ENCODE results near the gene POU2F1.
"Not testable (repeated sequence)": the region's sequence is repeated elsewhere in the genome, so short reads cannot be mapped to it uniquely, and the experiment has no call there.

The POU2F1 gene

DNA sequence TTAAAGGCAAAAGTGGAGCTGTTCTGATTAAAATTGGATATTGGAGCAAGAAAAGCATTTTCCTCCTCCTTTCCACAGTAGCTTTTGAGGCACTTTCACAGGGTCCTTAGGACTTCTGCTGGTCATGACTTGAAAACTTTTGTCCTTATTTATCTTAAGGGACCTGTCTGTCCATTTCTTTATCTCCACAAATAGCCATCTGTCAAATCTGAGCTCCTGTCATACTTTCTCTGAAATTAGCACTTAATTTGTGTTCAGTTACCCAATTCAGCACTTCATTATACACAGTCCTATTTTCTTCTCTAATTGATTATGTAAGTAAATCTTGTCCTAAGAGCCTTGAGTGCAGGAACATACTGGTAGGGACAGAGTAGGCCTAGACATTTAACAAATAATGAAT lies 9.8 kb downstream of the POU2F1 start:
- Histone ChIP-seq H3K9me3 (ENCODE audit: control insufficient read depth in 1 of 2, low read length in 2 of 2) (no peaks in the 10 kb centered on the region), H3K27ac (ENCODE audit: low read depth, low read length) (no peak overlapping the region), H3K4me3 (ENCODE audit: low read depth in 1 of 2, low read length in 2 of 2) (no peak overlapping the region), H3K9ac (ENCODE audit: low read depth in 1 of 2, low read length in 2 of 2) (no peak overlapping the region), H3K36me3 (ENCODE audit: control insufficient read depth in 1 of 2, insufficient read depth in 2 of 2, low read length in 2 of 2) (no peaks in the 10 kb centered on the region), H3K4me1 (ENCODE audit: control insufficient read depth in 1 of 2, insufficient read depth in 2 of 2, low read length in 2 of 2) (peaks cover 6 to 33% of the 10 kb centered on the region in 2 donors), H3K27me3 (ENCODE audit: control insufficient read depth in 1 of 2, insufficient read depth in 2 of 2, low read length in 2 of 2) (no peaks in the 10 kb centered on the region)

- H3K9ac ChIP-seq (ENCODE audit: low read depth in 1 of 2, low read length in 2 of 2) = no peak overlapping the region
- no peak overlapping the region for H3K4me3 ChIP-seq (ENCODE audit: low read depth in 1 of 2, low read length in 2 of 2)
- peaks cover 6 to 24% of the 10 kb centered on the region in 2 donors for H3K4me1 ChIP-seq (ENCODE audit: control insufficient read depth in 1 of 2, insufficient read depth in 2 of 2, low read length in 2 of 2)
- no peaks in the 10 kb centered on the region for H3K27me3 ChIP-seq (ENCODE audit: control insufficient read depth in 1 of 2, insufficient read depth in 2 of 2, low read length in 2 of 2)
- H3K9me3 ChIP-seq (ENCODE audit: control insufficient read depth in 1 of 2, low read length in 2 of 2) = no peaks in the 10 kb centered on the region
- no peak overlapping the region for H3K27ac ChIP-seq (ENCODE audit: low read depth, low read length)
- H3K36me3 ChIP-seq (ENCODE audit: control insufficient read depth in 1 of 2, insufficient read depth in 2 of 2, low read length in 2 of 2) = no peaks in the 10 kb centered on the region
Measured at GRCh38 chr1:167231873-167232450, 11.3 kb downstream of the POU2F1 start.

- no peaks in the 10 kb centered on the region for H3K36me3 ChIP-seq (ENCODE audit: control insufficient read depth in 1 of 2, insufficient read depth in 2 of 2, low read length in 2 of 2)
- H3K27ac ChIP-seq (ENCODE audit: low read depth, low read length) = no peak overlapping the region
- H3K4me3 ChIP-seq (ENCODE audit: low read depth in 1 of 2, low read length in 2 of 2) = no peak overlapping the region
- H3K9ac ChIP-seq (ENCODE audit: low read depth in 1 of 2, low read length in 2 of 2) = no peak overlapping the region
- H3K9me3 ChIP-seq (ENCODE audit: control insufficient read depth in 1 of 2, low read length in 2 of 2) = no peaks in the 10 kb centered on the region
- H3K27me3 ChIP-seq (ENCODE audit: control insufficient read depth in 1 of 2, insufficient read depth in 2 of 2, low read length in 2 of 2) = no peaks in the 10 kb centered on the region
- peaks cover 6 to 23% of the 10 kb centered on the region in 2 donors for H3K4me1 ChIP-seq (ENCODE audit: control insufficient read depth in 1 of 2, insufficient read depth in 2 of 2, low read length in 2 of 2)
Measured at GRCh38 chr1:167232801-167233200, 12.1 kb downstream of the POU2F1 start.

DNA sequence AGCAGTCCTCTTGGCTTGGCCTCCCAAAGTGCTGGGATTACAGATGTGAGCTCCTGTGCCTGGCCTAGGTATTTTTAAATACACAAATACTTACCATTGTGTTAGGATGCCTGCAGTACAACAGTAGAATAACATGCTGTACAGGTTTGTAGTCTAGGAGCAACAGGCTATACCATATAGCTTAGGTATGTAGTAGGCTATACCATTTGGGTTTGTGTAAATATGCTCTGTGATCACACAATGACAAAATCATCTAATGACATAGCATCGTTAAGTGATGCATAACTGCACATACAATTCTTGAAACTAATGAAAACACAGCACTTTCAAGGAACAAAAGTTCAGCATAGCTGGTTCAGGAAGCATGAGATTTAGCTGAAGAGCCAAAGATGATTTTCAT lies 12.7 kb downstream of the POU2F1 start:
- H3K9ac ChIP-seq (ENCODE audit: low read depth in 1 of 2, low read length in 2 of 2) = no peak overlapping the region
- no peak overlapping the region for H3K27ac ChIP-seq (ENCODE audit: low read depth, low read length)
- H3K9me3 ChIP-seq (ENCODE audit: control insufficient read depth in 1 of 2, low read length in 2 of 2) = no peaks in the 10 kb centered on the region
- H3K36me3 ChIP-seq (ENCODE audit: control insufficient read depth in 1 of 2, insufficient read depth in 2 of 2, low read length in 2 of 2) = no peaks in the 10 kb centered on the region
- no peaks in the 10 kb centered on the region for H3K27me3 ChIP-seq (ENCODE audit: control insufficient read depth in 1 of 2, insufficient read depth in 2 of 2, low read length in 2 of 2)
- H3K4me3 ChIP-seq (ENCODE audit: low read depth in 1 of 2, low read length in 2 of 2) = no peak overlapping the region
- H3K4me1 ChIP-seq (ENCODE audit: control insufficient read depth in 1 of 2, insufficient read depth in 2 of 2, low read length in 2 of 2) = peaks cover 6 to 18% of the 10 kb centered on the region in 2 donors

- no peak overlapping the region for H3K9ac ChIP-seq (ENCODE audit: low read depth in 1 of 2, low read length in 2 of 2)
Measured at GRCh38 chr1:167237000-167237399, 16.3 kb downstream of the POU2F1 start.

GRCh38 chr1:167238713-167239112 lies 18.0 kb downstream of the POU2F1 start:
- Histone ChIP-seq H3K27ac (ENCODE audit: low read depth, low read length) (no peak overlapping the region), H3K9ac (ENCODE audit: low read depth in 1 of 2, low read length in 2 of 2) (no peak overlapping the region), H3K36me3 (ENCODE audit: control insufficient read depth in 1 of 2, insufficient read depth in 2 of 2, low read length in 2 of 2) (no peaks in the 10 kb centered on the region), H3K27me3 (ENCODE audit: control insufficient read depth in 1 of 2, insufficient read depth in 2 of 2, low read length in 2 of 2) (no peaks in the 10 kb centered on the region), H3K4me1 (ENCODE audit: control insufficient read depth in 1 of 2, insufficient read depth in 2 of 2, low read length in 2 of 2) (no peaks in the 10 kb centered on the region), H3K9me3 (ENCODE audit: control insufficient read depth in 1 of 2, low read length in 2 of 2) (no peaks in the 10 kb centered on the region), H3K4me3 (ENCODE audit: low read depth in 1 of 2, low read length in 2 of 2) (no peak overlapping the region)

More at GRCh38 chr1:167237000-167237399, 16.3 kb downstream of the POU2F1 start:
- Histone ChIP-seq H3K4me1 (ENCODE audit: control insufficient read depth in 1 of 2, insufficient read depth in 2 of 2, low read length in 2 of 2) (no peaks in the 10 kb centered on the region), H3K27me3 (ENCODE audit: control insufficient read depth in 1 of 2, insufficient read depth in 2 of 2, low read length in 2 of 2) (no peaks in the 10 kb centered on the region), H3K4me3 (ENCODE audit: low read depth in 1 of 2, low read length in 2 of 2) (no peak overlapping the region), H3K27ac (ENCODE audit: low read depth, low read length) (no peak overlapping the region), H3K9me3 (ENCODE audit: control insufficient read depth in 1 of 2, low read length in 2 of 2) (no peaks in the 10 kb centered on the region), H3K36me3 (ENCODE audit: control insufficient read depth in 1 of 2, insufficient read depth in 2 of 2, low read length in 2 of 2) (no peaks in the 10 kb centered on the region)

- Histone ChIP-seq H3K36me3 (ENCODE audit: control insufficient read depth in 1 of 2, insufficient read depth in 2 of 2, low read length in 2 of 2) (no peaks in the 10 kb centered on the region), H3K4me1 (ENCODE audit: control insufficient read depth in 1 of 2, insufficient read depth in 2 of 2, low read length in 2 of 2) (no peaks in the 10 kb centered on the region), H3K4me3 (ENCODE audit: low read depth in 1 of 2, low read length in 2 of 2) (no peak overlapping the region), H3K9me3 (ENCODE audit: control insufficient read depth in 1 of 2, low read length in 2 of 2) (peaks cover 0 to 4% of the 10 kb centered on the region in 2 donors), H3K27ac (ENCODE audit: low read depth, low read length) (no peak overlapping the region), H3K27me3 (ENCODE audit: control insufficient read depth in 1 of 2, insufficient read depth in 2 of 2, low read length in 2 of 2) (no peaks in the 10 kb centered on the region), H3K9ac (ENCODE audit: low read depth in 1 of 2, low read length in 2 of 2) (no peak overlapping the region)
Measured at GRCh38 chr1:167239257-167239656, 18.6 kb downstream of the POU2F1 start.

DNA sequence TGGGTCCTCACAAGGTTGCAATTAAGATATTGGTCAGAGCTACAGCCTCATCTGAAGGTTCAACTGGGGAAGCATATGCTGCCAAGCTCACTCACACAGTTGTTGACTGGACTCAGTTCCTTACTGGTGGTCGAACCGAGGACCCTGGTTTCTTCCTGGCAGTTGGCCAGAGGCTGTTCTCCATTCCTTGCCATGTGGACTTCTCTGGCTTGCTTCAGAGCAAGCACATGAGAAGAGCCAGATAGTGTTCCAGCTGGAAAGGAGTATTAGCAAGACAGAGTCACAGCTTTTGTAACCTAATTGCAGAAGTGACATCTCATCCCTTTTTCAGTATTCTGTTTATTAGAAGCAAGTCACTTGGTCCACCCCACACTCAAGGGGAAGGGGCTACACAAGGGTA lies 23.6 kb downstream of the POU2F1 start:
- Histone ChIP-seq H3K9me3 (ENCODE audit: control insufficient read depth in 1 of 2, low read length in 2 of 2) (peaks cover 0 to 4% of the 10 kb centered on the region in 2 donors), H3K4me3 (ENCODE audit: low read depth in 1 of 2, low read length in 2 of 2) (no peak overlapping the region), H3K9ac (ENCODE audit: low read depth in 1 of 2, low read length in 2 of 2) (no peak overlapping the region), H3K4me1 (ENCODE audit: control insufficient read depth in 1 of 2, insufficient read depth in 2 of 2, low read length in 2 of 2) (no peaks in the 10 kb centered on the region), H3K27me3 (ENCODE audit: control insufficient read depth in 1 of 2, insufficient read depth in 2 of 2, low read length in 2 of 2) (no peaks in the 10 kb centered on the region), H3K36me3 (ENCODE audit: control insufficient read depth in 1 of 2, insufficient read depth in 2 of 2, low read length in 2 of 2) (no peaks in the 10 kb centered on the region), H3K27ac (ENCODE audit: low read depth, low read length) (no peak overlapping the region)

DNA sequence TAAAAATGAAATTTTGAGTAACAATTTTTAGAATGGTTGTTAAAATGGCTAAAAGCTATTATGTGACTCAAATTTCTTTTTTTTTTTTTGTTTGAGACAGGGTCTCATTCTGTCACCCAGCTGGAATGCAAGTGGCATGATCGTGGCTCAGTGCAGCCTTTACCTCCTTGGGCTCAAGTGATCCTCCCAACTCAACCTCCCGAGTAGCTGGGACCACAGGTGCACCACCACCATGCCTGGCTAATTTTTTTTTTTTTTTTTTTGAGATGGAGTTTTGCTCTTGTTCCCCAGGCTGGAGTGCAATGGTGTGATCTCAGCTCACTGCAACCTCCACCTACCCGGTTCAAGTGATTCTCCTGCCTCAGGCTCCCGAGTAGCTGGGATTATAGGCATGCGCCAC lies 24.5 kb downstream of the POU2F1 start:
- H3K9me3 ChIP-seq (ENCODE audit: control insufficient read depth in 1 of 2, low read length in 2 of 2); H3K4me3 ChIP-seq (ENCODE audit: low read depth in 1 of 2, low read length in 2 of 2); H3K36me3 ChIP-seq (ENCODE audit: control insufficient read depth in 1 of 2, insufficient read depth in 2 of 2, low read length in 2 of 2); H3K4me1 ChIP-seq (ENCODE audit: control insufficient read depth in 1 of 2, insufficient read depth in 2 of 2, low read length in 2 of 2); H3K27ac ChIP-seq (ENCODE audit: low read depth, low read length); H3K9ac ChIP-seq (ENCODE audit: low read depth in 1 of 2, low read length in 2 of 2); H3K27me3 ChIP-seq (ENCODE audit: control insufficient read depth in 1 of 2, insufficient read depth in 2 of 2, low read length in 2 of 2): not testable (repeated sequence)

DNA sequence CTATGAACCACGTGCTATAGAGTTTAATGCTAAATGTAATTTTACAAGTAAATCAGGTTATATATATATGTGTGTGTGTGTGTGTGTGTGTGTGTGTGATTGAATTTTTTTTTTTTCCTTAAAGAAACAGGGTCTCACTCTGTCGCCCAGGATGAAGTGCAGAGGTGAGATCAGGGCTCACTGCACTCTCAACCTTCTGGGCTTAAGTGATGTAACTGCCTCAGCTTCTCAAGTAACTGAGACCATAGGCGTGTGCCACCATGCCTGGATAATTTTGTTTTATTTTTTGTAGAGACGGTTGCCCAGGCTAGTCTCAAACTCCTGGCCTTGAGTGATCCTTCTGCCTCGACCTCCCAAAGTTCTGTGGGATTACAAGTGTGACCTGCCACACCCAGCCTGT lies 26.3 kb downstream of the POU2F1 start:
- Histone ChIP-seq H3K36me3 (ENCODE audit: control insufficient read depth in 1 of 2, insufficient read depth in 2 of 2, low read length in 2 of 2) (no peaks in the 10 kb centered on the region), H3K9ac (ENCODE audit: low read depth in 1 of 2, low read length in 2 of 2) (no peak overlapping the region), H3K4me1 (ENCODE audit: control insufficient read depth in 1 of 2, insufficient read depth in 2 of 2, low read length in 2 of 2) (no peaks in the 10 kb centered on the region), H3K4me3 (ENCODE audit: low read depth in 1 of 2, low read length in 2 of 2) (no peak overlapping the region), H3K9me3 (ENCODE audit: control insufficient read depth in 1 of 2, low read length in 2 of 2) (peaks cover 0 to 4% of the 10 kb centered on the region in 2 donors), H3K27me3 (ENCODE audit: control insufficient read depth in 1 of 2, insufficient read depth in 2 of 2, low read length in 2 of 2) (no peaks in the 10 kb centered on the region), H3K27ac (ENCODE audit: low read depth, low read length) (no peak overlapping the region)

DNA sequence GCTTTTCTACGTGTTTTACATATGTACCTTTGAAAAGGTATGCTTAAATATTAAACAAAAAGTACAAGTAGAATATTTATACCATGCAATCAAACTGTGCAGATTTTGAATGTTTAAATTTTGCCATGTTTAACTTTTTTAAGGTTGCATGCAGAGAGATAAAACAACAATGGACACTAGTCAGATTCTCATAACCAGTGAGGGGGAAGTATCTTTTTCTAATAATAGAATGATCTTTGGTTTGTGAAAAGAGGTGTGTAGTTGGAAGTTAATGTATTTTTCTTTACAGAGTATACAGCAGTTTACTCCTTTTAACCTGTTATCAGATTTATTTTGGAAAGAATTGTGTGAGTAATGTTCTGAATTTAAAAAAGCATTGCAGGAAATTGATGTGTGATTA lies 27.1 kb downstream of the POU2F1 start:
- peaks cover 0 to under 1% of the 10 kb centered on the region in 2 donors for H3K4me1 ChIP-seq (ENCODE audit: control insufficient read depth in 1 of 2, insufficient read depth in 2 of 2, low read length in 2 of 2)

More for the DNA sequence above, 27.1 kb downstream of the POU2F1 start:
- Histone ChIP-seq H3K4me3 (ENCODE audit: low read depth in 1 of 2, low read length in 2 of 2) (no peak overlapping the region), H3K27ac (ENCODE audit: low read depth, low read length) (no peak overlapping the region), H3K36me3 (ENCODE audit: control insufficient read depth in 1 of 2, insufficient read depth in 2 of 2, low read length in 2 of 2) (no peaks in the 10 kb centered on the region), H3K9me3 (ENCODE audit: control insufficient read depth in 1 of 2, low read length in 2 of 2) (peaks cover 0 to 4% of the 10 kb centered on the region in 2 donors), H3K9ac (ENCODE audit: low read depth in 1 of 2, low read length in 2 of 2) (no peak overlapping the region), H3K27me3 (ENCODE audit: control insufficient read depth in 1 of 2, insufficient read depth in 2 of 2, low read length in 2 of 2) (no peaks in the 10 kb centered on the region)
